HG02884 (cell line): Measurements from ENCODE around the gene USH2A.

Source experiments
- ATAC-seq: cut with Tn5 transposase; IDR thresholded peaks from one replicate; pipeline ENCODE4 v1.9.1; 2021; ENCODE audit warnings: mild to moderate bottlenecking, moderate library complexity; ENCODE audit not compliant: unreplicated experiment

The USH2A gene

DNA sequence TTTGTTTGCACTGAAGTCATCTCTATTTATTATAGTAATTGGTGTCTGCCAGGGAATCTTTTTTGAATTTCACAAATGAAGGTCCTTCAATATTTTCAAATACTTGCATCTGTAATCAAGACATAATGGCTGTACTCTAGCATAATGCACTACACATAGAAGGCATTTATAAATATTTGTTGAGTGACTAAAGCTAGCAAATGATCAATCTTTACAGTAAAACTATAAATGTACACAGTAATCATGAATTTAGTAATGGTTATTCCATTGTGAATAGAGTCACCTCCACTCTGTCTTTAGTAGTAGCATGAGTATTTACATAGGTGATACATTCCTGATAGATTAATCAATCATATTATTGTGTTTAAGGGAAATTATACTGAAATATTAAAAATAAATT lies 119.6 kb downstream of the USH2A start:
- ATAC-seq = no peak

GRCh38 chr1:216293683-216294082 lies 129.6 kb downstream of the USH2A start:
- ATAC-seq = no peak

DNA sequence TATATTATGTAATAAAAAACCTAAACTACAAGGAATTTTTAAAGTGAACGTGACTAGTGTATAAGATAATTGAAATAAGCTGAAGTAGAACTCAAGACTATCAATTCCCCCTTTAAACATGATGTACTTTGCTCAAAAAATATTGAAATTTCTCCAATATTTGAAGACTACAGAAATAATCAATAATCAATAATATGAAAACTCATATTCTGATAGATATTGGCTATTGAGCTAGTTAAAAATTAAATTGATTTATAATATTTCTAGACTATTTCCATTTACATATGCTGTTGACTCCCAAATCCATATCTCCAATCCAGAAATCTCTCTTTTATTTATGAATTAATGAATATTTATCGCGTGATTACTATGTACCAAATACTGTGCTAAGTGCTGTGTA lies 133.2 kb downstream of the USH2A start:
- no peak for ATAC-seq

GRCh38 chr1:216285052-216285451 lies 138.2 kb downstream of the USH2A start:
- ATAC-seq = no peak

- ATAC-seq = no peak
These were observed 141.5 kb downstream of the USH2A start for GRCh38 chr1:216281757-216282156.

DNA sequence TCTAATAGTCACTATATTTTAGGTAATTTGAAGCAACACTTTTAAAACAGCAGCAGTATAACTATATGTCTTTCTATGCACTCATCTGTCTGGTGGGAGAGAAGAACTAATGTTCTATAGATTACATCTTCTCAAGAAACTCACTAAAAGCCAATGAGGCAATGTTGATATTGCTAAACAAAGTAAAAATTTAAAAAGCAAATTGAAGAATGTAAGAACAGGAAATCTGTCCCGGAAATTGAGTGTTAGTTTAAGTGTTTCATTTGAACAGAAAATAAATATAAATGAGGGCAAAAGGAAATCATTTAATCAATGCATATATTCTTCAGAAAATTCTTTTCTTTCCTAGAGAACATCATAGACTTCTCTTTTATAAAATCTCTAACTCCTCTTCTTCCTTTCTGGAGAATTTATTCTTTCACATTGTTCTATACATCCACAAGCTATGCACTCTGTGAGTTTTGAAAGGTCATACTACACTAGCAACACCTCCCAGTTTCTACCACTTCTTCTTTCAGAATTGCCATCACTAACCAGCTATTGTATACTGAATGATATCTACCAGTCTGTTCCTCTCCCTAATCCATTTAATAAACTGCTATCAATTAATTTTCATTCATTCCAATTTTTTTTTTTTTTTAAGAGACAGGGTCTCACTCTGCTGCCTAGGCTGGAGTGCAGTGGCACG lies 153.0 kb downstream of the USH2A start:
- no peak for ATAC-seq

DNA sequence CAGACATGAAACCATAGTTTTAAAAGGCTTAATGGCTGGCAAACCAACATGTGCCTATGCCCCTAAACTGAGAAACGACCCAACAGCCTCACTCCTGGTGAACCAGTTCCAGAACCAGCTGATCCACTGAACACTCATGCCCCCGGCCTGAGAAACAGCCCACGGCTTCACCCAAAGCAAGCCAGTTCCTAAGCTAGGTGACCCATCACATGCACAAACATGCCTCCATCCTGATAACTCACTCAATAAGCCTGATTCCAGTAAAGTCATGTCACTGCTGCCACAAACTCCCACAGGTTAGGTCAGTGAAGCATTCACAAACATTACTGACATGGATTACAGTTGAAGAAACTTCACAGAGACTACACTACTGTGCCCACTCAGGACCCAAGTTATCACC lies 161.6 kb downstream of the USH2A start:
- ATAC-seq = no peak

DNA sequence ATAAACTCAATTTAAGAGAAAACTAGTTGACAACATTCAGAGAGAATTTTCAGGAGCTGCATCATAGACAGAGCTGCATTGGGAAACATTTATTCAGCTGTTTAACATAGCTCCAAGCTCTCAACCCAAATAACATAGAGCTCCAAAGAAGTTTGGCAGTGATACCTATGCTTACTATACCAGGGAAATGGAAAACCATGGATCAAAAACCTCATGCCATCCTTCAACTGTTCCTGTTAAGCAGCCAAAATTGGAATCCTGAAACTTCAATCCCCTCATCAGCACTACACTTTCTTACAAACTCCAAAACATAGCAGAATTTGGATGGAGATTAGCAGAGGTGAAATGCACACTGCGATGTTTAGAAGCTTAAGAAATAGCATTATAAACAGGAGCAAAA lies 164.4 kb downstream of the USH2A start:
- ATAC-seq = no peak

- ATAC-seq = no peak
These were observed 164.9 kb downstream of the USH2A start for GRCh38 chr1:216258386-216258785.

GRCh38 chr1:216250861-216251260 lies 172.4 kb downstream of the USH2A start:
- ATAC-seq = no peak

- ATAC-seq = no peak
These were observed 174.6 kb downstream of the USH2A start for GRCh38 chr1:216248628-216249027.

DNA sequence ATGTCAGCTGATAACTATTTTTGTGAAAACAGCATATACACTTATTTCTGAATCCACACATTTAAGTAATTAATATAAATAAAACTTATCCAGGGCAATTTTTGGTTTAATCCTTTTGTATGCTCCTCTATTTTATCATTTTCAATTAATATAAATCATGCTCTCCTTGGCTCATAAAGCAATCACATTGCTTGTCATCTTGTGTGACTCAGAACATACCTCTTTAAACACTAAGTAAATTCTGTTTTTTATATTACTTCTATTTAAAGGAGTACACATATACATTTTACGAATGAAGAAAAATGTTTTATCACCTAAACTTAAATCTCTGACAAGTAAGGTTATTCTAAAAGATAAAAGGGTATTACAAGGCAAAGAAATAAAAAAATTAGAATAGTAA lies 175.3 kb downstream of the USH2A start:
- no peak for ATAC-seq

GRCh38 chr1:216246577-216247203 lies 176.6 kb downstream of the USH2A start:
- ATAC-seq = no peak

GRCh38 chr1:216238844-216239243 lies 184.4 kb downstream of the USH2A start:
- no peak for ATAC-seq

DNA sequence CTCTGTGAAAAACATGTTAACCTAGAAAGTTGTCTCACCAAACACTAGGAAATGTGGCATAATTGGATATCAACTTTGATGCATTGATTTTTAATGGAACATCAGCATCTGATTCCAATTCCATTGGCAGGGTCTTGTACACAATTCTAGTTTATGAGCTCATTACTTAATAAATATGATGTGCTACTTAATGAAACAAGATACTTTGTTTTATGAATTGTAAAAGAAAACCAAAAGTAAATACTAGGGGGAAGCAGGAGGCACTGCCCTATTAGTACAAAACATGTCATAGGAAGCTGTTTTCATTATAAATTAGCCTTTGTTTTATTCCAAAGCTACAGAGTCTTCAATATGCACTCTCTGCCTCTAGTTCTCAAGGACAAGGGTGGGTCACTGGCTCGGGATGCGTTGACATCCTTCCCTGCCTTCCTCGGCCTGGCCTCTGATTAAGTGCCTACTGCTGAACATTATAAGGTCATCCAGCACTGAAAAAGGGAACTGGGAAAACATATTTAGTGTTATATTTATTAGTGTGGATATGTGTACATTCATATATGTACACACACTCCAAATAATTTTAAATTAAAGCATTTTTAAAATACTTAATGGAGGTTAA lies 185.2 kb downstream of the USH2A start:
- no peak for ATAC-seq

DNA sequence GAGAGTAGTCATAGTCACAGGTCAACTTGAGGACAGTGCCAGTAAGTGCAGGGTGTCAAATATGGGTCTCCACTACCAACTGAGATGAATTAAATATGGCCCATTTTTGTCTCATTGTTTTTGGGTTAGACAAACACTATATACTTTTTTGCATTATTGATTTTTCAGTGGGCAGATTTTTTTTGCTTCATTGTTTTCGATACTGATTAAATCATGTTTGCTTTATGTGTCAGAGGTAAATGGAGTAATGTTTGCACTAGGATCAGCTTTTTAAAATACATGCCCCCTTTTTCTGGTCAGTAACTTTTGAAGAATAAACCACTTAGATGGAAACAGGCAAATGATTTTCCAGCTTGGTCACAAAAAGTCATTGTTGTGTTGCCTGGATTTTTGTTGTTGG lies 199.0 kb downstream of the USH2A start:
- ATAC-seq = no peak

GRCh38 chr1:216223486-216223885 lies 199.8 kb downstream of the USH2A start:
- ATAC-seq = no peak

- no peak for ATAC-seq
These were observed 201.0 kb downstream of the USH2A start for GRCh38 chr1:216222288-216222687.

DNA sequence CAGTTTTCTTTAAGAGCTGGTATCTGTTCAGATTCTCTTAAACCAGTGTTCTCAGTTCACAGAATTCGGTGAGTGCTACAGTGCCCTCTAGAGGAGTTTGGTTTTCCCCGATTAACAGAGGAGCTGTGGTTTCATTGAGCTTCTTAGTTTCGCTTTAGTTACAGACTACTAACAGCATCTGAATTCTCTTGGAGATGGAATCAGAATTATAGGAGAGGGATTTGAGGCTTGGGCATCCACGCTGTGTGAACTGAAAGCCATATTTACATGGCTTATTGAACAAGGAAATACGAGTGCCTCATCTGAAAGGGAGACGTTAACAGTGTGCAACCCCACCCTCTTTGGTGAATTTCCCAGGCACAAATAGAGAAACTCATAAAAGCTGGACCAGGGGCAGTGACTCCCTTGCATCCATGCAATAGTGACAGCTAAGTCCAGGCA lies 202.0 kb downstream of the USH2A start:
- peak; percentile 100 for ATAC-seq

DNA sequence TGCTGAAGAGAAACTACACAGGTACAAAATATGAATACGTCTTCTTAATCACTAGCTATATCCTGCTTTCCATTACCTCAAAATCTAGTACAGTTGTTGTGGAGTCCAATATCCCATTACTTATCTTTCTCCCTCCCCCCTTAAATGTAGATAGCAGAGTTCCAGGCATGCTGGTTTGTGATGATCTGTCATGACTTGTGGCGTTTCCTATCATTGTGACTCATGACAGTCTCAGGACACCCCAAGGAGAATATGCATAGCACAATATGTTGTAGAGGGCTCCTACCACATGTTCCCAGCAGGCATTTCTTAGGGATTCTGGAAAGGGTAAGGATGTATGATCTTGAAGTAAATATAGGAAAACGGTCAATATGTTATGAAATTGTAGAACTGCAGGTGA lies 206.9 kb downstream of the USH2A start:
- no peak for ATAC-seq

DNA sequence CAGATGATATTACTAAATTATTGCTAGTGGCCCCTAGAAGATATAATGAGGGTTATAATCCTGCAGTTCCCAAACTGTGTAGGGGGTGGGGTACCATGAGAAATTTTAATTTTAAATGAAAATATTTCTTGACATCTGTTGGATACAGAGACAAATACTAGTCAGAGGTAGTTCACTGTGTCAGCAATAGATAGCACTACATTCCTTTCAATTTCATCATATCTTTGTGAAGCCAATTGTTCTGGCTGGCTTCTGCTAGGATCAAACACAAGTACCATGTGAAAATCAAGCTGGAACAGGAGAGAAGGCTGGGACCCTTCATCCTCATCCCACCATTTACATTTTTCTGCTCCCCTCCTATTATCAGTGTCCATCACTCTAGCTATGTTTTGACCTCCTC lies 208.1 kb downstream of the USH2A start:
- no peak for ATAC-seq

DNA sequence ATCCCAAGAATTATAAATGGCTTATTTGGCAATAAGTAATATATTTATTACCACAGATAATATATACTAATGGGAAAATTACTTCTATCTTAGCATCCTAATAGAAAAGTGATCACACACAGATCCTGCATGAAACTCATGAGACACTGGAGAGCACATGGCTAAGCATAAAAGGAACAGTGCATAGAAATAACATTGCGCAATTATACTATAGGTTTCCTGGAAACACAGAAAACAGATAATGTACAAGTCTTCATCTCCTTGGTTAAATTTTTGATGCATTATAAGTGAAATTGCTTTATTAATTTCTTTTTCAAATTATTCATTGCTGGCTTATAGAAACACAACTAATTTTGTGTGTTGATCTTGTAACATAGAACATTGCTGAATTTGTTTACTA lies 210.4 kb downstream of the USH2A start:
- no peak for ATAC-seq
